Gastrocnemius medialis (tissue), 4 donors: Measurements from ENCODE around the gene ANTXR1.

Source experiments
- CTCF ChIP-seq, 5 experiments: fragments of 450-650 bp in 3 of 5; fragments of 200-600 bp in 2 of 5; sonication (generic) in 2 of 5; IDR thresholded peaks in 4 of 5; conservative IDR thresholded peaks in 1 of 5; 1 replicate in 4 of 5; 2 replicates in 1 of 5; pipeline ENCODE4 v1.5.1; 2016 to 2019; ENCODE audit warnings: antibody characterized with exemption in 5 of 5, mild to moderate bottlenecking in 3 of 5, moderate library complexity in 3 of 5
- POLR2A ChIP-seq, 2 donors: fragments of 450-650 bp; IDR thresholded peaks; one replicate each; pipeline ENCODE4 v1.6.1; 2017; ENCODE audit warnings: antibody characterized with exemption in 2 of 2, mild to moderate bottlenecking in 2 of 2, moderate library complexity in 2 of 2

DNA sequence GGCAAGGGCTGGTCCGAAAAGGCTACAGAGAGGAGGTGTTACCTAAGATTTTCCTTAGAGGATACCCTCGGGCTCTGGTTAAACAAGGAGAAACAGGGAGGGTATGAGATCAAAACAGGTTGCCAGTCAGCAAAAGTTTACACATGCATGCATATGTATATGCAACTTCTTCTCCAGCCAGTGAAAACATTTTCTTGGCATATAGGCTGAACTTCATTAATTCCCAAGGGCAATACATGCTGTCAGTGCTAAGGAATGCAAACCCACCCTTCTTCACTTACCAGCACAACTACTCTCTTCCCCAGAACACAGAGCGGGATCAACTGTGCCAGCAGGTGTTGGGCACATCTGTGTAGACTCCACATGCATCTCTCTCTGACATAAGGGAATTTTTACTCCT is 198.1 kb downstream of the ANTXR1 start:
- TF ChIP-seq CTCF (IDR thresholded peaks at IDR 0.05 in 4 of 5, conservative IDR thresholded peaks at IDR 0.05 in 1 of 5) (no peak), POLR2A (IDR thresholded peaks at IDR 0.05) (no peak)
